ENCODE measurements around the gene OGFOD3.
A peak's percentile ranks its signal among the peaks of the same experiment; 100 is the strongest.

OGFOD3 gene

DNA sequence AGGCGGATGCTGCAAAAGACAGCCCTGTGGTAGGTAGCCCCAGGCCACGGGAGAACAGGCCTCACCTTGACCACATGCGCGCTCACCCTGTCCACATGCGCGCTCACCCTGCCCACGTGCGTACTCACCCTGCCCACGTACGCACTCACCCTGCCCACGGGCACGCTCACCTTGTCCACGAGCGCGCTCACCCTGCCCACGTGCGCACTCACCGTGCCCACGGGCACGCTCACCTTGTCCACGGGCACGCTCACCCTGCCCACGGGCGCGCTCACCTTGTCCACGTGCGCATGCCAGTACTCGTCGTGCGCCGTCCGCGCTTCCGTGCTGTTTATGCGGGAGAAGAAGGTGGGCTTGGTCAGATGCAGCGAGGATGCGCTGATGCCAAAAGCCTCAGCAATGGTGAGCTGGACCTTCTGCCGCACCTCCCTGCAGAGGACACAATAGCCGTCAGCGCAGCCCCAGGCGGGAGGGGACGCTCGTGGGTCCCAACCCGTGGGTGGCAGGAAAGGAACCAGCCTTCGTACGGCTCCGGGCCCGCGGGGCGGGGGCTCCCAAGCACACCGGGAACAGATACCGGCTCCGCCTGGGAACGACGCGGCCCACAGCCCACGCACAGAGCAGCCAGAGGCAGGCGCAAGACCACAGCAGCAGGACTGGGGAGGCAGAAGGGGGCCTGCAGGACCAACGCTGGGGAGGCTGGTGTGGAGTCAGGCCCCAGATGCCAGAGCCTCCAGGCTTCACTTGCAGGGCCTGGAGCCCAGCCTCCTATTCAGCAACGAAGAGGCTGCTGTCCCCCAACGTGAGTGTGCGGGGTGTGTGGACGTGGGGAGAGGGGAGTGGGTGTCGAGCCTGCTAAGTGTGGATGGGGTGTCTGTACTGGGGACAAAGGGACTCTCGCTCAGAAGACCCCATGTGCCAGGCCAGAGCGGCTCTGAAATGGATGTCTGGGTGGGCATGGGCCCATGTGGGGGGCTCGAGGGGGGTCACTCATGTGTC is 14.4 kb downstream of the OGFOD3 start:
- DNase-seq = no peak

GRCh38 chr17:82402865-82403264 is 15.5 kb downstream of the OGFOD3 start:
- DNase-seq = no peak

DNA sequence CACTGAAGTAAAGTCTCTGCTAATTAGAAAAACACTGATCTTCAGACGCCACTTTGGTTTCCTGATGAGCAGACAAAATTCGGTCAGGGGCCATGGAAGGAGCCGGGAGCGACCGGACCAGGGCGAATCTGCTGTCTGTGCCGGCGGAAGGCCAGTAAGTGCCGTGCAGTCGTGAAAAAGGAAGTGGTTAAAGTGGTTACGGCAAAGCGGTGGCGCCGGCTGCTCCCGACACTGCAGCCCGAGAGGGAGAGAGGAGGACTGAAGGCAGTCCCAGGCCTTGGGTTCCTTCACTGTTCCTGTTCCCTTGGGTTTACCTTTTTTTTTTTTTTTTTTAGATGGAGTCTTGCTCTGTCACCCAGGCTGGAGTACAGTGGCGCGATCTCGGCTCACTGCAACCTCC is 17.6 kb downstream of the OGFOD3 start:
- peak; percentile 87 to 92 for DNase-seq

DNA sequence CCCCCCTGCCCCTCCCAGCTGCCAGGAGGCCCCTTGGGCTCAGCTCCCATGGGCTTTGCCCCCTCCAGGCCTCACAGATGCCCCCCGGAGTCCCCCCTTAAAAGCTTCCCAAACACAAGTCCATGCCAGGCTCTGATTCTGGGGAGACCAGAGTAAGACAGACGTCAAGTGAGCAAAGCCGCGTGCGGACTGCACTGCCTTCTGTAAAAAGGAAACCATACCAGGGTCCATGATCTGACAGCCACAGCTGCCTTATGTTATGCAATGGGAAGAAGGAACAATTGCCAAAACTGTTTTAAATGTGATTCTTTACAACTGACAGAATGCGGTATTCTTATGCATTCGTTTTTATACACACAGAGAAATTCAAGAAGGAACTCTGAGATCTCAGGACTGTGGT is 18.2 kb downstream of the OGFOD3 start:
- peak; percentile 94 for DNase-seq

DNA sequence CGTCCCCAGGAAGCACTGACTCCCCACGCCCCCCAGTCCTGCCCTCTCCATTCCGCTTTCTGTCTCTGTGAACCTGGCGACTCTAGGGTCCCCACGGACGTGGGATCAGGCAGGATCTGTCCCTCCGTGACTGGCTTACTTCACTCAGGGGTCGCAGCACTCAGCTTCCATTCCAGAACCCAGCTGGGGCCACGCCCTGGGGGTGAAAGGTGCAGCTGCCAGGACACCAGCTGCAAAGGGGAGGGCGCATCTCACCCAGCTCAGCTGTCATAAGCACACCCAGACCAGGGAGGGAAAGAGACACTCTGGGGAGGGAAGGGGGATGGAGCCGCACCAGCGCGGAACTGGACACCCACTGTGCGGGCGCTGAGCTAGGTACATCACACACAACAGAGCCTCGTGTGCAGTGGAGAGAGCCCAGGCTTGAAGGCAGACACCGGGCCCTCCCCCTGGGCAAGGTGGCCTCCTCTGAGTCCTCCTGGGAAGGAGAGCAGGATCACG is 18.7 kb downstream of the OGFOD3 start:
- peak in 1 of 2 experiments; percentile 23 for DNase-seq

- peak; percentile 76 to 84 for DNase-seq
Observed at GRCh38 chr17:82399041-82399441, 19.3 kb downstream of the OGFOD3 start.

- DNase-seq = no peak
Observed at GRCh38 chr17:82397449-82398335, 20.7 kb downstream of the OGFOD3 start.

DNA sequence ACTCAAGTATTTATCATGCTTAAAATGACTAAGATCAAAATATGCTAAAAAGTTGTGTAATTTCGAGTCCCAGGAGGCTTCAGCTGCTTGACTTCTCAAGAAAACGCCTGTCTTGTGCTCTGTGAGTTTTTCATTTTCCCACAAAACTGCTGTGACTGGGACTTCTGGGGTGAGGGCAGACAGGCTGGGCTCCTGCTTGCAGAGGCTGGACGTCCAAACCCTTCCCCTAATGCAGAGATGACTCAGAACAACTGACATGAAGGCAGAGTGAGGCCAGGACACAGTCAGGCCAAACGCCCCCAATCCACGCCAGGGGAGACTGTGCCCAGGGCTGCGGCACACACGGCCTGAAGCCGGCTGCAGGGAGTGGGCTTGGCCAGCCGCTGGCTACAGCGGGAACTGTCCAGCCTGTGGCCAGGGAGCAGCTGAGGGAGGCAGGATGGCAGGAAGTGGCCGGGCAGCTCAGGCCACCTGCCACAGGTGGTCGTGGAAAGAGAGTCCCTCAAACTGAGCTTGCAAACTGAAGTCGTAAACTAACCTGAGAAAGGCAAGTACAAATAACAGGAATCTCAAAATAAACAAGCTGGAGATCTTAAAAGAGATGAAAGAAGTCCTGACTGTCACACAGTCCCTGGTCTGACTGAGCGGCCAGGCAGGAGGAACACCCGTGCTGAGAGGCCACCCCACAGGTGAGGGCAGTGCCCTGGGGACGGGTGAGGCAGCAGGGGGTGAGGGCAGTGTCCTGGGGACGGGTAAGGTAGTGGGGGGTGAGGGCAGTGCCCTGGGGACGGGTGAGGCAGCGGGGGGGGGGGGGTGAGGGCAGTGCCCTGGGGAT is 21.6 kb downstream of the OGFOD3 start:
- DNase-seq = no peak

- DNase-seq = no peak
Observed at GRCh38 chr17:82394278-82394677, 24.1 kb downstream of the OGFOD3 start.

DNA sequence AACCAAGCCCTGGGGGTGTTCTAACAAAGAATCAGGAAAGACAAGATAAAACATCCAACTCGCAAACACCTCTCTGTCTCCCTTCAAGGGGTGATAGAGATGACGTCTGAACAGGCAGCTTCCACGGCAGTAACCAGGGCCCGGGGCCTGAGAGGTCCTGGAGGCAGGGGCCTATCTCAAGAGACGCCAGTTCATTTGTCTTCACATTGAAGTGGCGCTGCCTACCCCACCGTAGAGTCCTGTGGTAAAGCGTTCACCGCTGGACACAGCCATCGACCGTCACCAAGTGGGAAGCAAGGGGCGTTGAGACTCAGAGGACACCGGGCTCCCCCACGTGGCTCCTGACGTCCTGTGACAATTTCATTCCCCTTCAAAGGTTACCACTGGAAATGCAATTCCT is 25.4 kb downstream of the OGFOD3 start:
- no peak for DNase-seq

- DNase-seq = no peak
Observed at GRCh38 chr17:82392209-82392920, 26.0 kb downstream of the OGFOD3 start.

DNA sequence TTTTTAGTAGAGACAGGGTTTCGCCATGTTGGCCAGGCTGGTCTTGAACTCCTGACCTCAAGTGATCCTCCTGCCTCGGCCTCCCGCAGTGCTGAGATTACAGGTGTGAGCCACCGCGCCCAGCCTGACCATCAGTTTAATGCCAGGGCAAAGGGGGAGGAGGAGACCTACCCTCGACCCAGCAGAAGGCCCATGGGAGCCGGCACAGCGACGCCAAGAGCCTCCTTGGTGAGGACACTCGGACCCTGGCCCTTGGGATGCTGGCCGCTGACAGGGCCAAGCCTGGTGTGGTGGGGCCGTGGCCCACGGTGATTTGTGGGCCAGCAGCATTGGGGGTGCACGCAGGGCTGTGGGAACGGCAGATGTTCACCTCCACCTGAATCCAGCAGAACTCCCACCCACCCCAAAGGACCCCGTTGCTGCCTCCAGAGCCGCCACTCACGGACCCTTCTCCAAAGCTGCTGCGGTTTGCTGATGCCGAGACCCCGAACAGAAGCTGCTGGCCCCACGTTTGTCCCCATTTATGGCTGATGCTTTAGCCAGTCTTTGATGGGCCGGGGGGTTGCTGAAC is 26.8 kb downstream of the OGFOD3 start:
- DNase-seq = no peak

DNA sequence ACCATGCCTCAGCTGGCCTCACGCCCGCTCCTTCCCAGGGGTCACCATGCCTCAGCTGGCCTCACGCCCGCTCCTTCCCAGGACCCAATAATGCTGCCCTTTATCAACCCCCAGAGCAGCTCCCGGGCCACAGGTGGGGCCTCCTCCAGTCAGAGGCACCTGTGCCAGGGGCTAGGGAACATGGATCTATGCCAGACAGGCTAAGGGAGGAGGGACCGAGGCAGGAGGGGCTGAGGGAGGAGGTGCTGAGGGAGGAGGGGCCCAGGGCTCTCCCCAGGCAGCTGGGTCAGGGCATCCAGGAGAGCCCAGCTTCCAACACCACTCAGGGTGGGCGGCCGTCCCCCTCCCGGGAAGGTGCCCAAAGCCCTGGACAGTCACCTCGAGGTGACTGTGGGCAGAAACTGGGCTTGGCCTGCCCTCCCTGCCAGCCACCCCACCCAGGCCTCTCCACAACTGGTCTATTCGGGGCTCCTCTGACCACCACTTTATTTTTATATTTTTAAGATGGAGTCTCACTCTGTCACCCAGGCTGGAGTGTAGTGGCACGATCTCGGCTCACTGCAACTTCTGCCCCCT is 27.4 kb downstream of the OGFOD3 start:
- DNase-seq = no peak

- DNase-seq = no peak
Observed at GRCh38 chr17:82390015-82390859, 28.1 kb downstream of the OGFOD3 start.

DNA sequence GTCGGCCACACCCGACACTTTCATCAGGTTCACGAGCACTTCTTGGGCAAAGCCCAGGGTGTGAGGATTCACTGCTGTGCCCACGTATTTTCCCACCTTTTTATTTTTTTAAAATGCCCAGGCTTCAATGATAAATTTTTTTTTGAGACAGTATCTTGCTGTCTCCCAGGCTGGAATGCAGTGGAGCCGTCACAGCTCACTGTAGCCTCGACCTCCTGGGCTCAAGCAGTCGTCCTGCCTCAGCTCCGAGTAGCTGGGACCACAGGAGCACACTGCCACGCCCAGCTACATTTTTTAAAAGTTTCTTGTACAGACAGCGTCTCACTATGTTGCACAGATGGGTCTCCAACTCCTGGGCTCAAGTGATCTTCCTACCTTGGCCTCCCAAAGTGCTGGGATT is 29.0 kb downstream of the OGFOD3 start:
- no peak for DNase-seq

GRCh38 chr17:82388922-82389283 is 29.5 kb downstream of the OGFOD3 start:
- DNase-seq = no peak

DNA sequence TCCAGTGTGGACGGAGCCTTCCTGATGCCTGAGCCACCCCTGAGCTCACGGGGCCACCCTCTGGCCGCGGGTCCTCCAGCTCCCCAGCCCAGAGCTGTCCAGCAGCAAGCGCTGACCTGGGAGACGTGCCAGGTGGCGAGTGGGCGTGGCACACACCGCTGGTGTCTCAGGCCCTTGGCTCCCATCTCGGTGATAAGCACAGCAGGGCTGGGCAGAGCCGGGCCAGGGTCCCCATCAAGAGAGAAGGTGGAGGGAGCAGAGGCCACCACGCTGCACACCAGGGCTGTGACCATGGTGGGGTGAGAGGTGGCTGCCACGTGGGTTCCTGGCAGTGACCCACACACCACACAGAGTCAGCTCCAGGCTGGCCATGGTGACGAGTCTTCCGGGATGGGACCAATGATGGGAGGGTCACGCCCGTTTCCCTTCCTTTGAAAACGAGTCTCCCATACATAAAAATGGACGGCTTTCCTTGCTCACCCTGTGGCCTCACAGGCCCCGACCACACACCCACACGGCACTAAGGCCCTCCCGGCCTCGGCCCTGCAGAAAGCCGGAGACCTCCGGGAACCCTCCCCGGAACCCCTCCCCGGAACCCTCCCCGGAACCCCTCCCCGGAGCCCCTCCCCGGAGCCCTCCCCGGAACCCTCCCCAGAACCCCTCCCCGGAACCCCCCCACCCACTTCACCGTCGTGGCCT is 30.0 kb downstream of the OGFOD3 start:
- no peak for DNase-seq

GRCh38 chr17:82387705-82388106 is 30.7 kb downstream of the OGFOD3 start:
- no peak for DNase-seq
